ENCODE data around the gene CRY1. TPM values are rescaled to one million over a fixed set of nuclear protein-coding genes. Genes with fewer than 3 reads are reported as not detected.

Gene CRY1
- polyA plus RNA-seq, 1 of the 3 experiments (the other 2 are of a cell fraction), result 4.9 TPM

- Histone ChIP-seq H3K4me2 (no peak overlapping the region), H3K4me3 (ENCODE audit: low read depth in 2 of 2, low read length in 1 of 2) (no peak overlapping the region), H2AFZ (ENCODE audit: low read depth) (no peak overlapping the region), H3K9me3 (peaks cover 9% of the 10 kb centered on the region), H3K36me3 (replicated peaks in 1 of 2; ENCODE audit: control insufficient read depth in 1 of 2, insufficient read depth in 2 of 2, low read length in 1 of 2) (no peaks in the 10 kb centered on the region), H3K27me3 (ENCODE audit: insufficient read depth) (no peaks in the 10 kb centered on the region), H3K4me1 (ENCODE audit: control insufficient read depth in 1 of 2, insufficient read depth in 2 of 2, low read depth in 1 of 2, low read length in 1 of 2) (peaks cover 0 to 6% of the 10 kb centered on the region in 2 experiments; a peak in 2 of 4 replicates), H4K20me1 (ENCODE audit: insufficient read depth) (no peaks in the 10 kb centered on the region), H3K27ac (ENCODE audit: low read depth in 2 of 2, low read length in 1 of 2) (no peak overlapping the region), H3K9me2 (no peaks in the 10 kb centered on the region), H3F3A (replicated peaks; ENCODE audit: insufficient read depth) (peaks cover 10% of the 10 kb centered on the region), H3K9ac (no peak overlapping the region), H3K79me2 (ENCODE audit: insufficient read depth) (peaks cover 10% of the 10 kb centered on the region; the same call in 1 of the 2 replicates)
- no peak for DNase-seq
- TF ChIP-seq REST (IDR thresholded peaks at IDR 0.05; ENCODE audit: low read depth, low read length) (no peak), ELF1 (IDR thresholded peaks at IDR 0.05) (no peak), IRF3 (IDR thresholded peaks at IDR 0.05; ENCODE audit: low read depth, low read length) (no peak), GABPA (IDR thresholded peaks at IDR 0.05; ENCODE audit: low read depth) (no peak), RAD21 (IDR thresholded peaks at IDR 0.05; ENCODE audit: low read length) (no peak), FOXM1 (IDR thresholded peaks at IDR 0.05; ENCODE audit: low read depth) (no peak), GATA2 (CRISPR knock-in tag; IDR thresholded peaks at IDR 0.05) (no peak), USF1 (IDR thresholded peaks at IDR 0.05; ENCODE audit: borderline replicate concordance, low read depth) (no peak), MXI1 (IDR thresholded peaks at IDR 0.05; ENCODE audit: low read depth, low read length) (no peak), CHD2 (IDR thresholded peaks at IDR 0.05; ENCODE audit: low read length, partially characterized antibody) (no peak), RFX5 (IDR thresholded peaks at IDR 0.05; ENCODE audit: low read length) (no peak), YY1 (IDR thresholded peaks at IDR 0.05; ENCODE audit: low read depth) (no peak), PBX3 (IDR thresholded peaks at IDR 0.05) (no peak), CTCF (IDR thresholded peaks at IDR 0.05) (no peak), RCOR1 (IDR thresholded peaks at IDR 0.05; ENCODE audit: low read length) (no peak), TCF12 (IDR thresholded peaks at IDR 0.05) (no peak), TEAD4 (IDR thresholded peaks at IDR 0.05; ENCODE audit: borderline replicate concordance, insufficient read depth) (no peak)
- CTCF ChIA-PET, result interaction anchor here (1.3 kb wide), 1 partner anchor 20 kb away, joined by 3 read pairs; no protein-coding TSS in a partner anchor
- 90% methylated on average over 2 of the region's 2 CpGs for WGBS (ENCODE audit: low lambda C conversion rate)
- POLR2A ChIA-PET, result no interaction called here
Measured at GRCh38 chr12:107058190-107058589, 35.2 kb downstream of the CRY1 start.
